Muscle layer of colon (tissue), 2 donors: ENCODE results near the gene WDFY4.

ENCODE experiments used
- H3K27ac ChIP-seq: one replicate; pipeline ENCODE4 v1.7.0; 2013; ENCODE audit warnings: low read depth, mild to moderate bottlenecking, low read length, moderate library complexity
- H3K27me3 ChIP-seq, 2 donors: one replicate each; pipeline ENCODE4 v1.7.0; 2013; ENCODE audit warnings: low read length in 2 of 2, mild to moderate bottlenecking in 2 of 2; ENCODE audit not compliant: insufficient read depth in 2 of 2, control insufficient read depth in 1 of 2
- H3K36me3 ChIP-seq: one replicate; pipeline ENCODE4 v1.7.0; 2013; ENCODE audit warnings: mild to moderate bottlenecking, low read length; ENCODE audit not compliant: insufficient read depth
- H3K4me1 ChIP-seq: one replicate; pipeline ENCODE4 v1.7.0; 2013; ENCODE audit warnings: mild to moderate bottlenecking, low read length; ENCODE audit not compliant: insufficient read depth
- H3K4me3 ChIP-seq, 2 donors: one replicate each; pipeline ENCODE4 v1.7.0; 2013; ENCODE audit warnings: low read length in 2 of 2, low read depth in 1 of 2, mild to moderate bottlenecking in 1 of 2, moderate library complexity in 1 of 2
- H3K9ac ChIP-seq: one replicate; pipeline ENCODE4 v1.7.0; 2013; ENCODE audit warnings: low read length
- H3K9me3 ChIP-seq: one replicate; pipeline ENCODE4 v1.7.0; 2013; ENCODE audit warnings: mild to moderate bottlenecking, low read length
- donor health status: abdominal sarcoma.
- donor health status: Adenocarcinoma of cecum.

WDFY4 gene

DNA sequence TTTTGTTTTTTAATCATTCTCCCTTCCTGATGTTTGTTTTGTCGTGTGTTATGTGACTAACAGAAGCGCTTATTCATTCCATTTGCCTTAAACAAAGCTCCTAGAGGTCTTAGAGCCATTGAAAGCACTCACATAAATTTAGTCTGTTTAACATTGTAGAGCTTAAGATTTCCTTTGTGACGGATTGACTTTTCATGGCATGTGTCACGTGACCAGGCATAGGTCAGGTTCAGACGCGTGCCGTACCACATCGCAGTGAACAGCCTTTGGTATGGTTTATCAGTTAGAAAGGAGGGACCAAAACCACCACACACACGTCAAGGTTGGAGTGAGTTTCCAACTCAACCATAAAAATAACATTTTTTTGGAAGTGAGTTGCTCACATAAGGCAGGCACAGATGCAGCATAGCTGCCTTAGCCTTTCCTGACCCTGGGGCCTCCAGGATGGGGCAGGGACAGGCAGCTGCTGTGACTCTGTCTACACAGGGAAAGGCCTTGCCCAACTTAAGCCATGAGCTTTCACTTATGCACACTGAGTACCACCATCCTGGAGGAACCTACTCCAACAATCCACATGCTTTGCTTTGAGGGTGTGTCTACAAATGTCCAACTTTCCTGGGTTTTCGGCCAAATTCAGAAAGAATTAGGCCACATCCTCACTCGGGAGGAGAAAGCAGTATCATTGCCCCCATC lies 55.5 kb downstream of the WDFY4 start:
- H3K4me1 ChIP-seq: no peaks in the 10 kb centered on the region

DNA sequence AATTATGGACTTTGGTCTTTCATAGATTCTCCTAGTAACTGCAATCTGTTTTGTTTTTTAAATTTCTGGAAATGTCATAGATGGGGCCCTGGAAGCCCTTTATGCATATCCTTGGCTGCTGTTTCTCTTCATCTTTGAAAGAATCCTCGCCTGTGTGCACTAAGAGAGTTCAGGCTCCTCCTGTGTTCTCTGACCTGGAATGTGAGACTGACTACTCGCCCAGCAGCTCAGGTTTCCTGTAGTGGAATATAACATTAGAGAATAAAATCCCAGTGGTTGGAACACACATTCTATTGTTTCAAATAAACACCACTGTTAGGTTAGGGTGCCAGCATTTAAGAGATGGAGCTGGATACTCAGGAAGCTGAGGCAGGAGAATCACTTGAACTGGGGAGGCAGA lies 56.3 kb downstream of the WDFY4 start:
- H3K4me1 ChIP-seq: no peaks in the 10 kb centered on the region
- no peak overlapping the region for H3K27ac ChIP-seq
- H3K4me3 ChIP-seq: no peak overlapping the region
- no peak overlapping the region for H3K9ac ChIP-seq
- H3K36me3 ChIP-seq: no peaks in the 10 kb centered on the region
- H3K27me3 ChIP-seq: no peaks in the 10 kb centered on the region
- no peaks in the 10 kb centered on the region for H3K9me3 ChIP-seq

More for the DNA sequence above, 55.5 kb downstream of the WDFY4 start:
- H3K9ac ChIP-seq: no peak overlapping the region
- H3K27ac ChIP-seq: no peak overlapping the region
- H3K4me3 ChIP-seq: no peak overlapping the region
- no peaks in the 10 kb centered on the region for H3K9me3 ChIP-seq
- H3K27me3 ChIP-seq: no peaks in the 10 kb centered on the region
- no peaks in the 10 kb centered on the region for H3K36me3 ChIP-seq

DNA sequence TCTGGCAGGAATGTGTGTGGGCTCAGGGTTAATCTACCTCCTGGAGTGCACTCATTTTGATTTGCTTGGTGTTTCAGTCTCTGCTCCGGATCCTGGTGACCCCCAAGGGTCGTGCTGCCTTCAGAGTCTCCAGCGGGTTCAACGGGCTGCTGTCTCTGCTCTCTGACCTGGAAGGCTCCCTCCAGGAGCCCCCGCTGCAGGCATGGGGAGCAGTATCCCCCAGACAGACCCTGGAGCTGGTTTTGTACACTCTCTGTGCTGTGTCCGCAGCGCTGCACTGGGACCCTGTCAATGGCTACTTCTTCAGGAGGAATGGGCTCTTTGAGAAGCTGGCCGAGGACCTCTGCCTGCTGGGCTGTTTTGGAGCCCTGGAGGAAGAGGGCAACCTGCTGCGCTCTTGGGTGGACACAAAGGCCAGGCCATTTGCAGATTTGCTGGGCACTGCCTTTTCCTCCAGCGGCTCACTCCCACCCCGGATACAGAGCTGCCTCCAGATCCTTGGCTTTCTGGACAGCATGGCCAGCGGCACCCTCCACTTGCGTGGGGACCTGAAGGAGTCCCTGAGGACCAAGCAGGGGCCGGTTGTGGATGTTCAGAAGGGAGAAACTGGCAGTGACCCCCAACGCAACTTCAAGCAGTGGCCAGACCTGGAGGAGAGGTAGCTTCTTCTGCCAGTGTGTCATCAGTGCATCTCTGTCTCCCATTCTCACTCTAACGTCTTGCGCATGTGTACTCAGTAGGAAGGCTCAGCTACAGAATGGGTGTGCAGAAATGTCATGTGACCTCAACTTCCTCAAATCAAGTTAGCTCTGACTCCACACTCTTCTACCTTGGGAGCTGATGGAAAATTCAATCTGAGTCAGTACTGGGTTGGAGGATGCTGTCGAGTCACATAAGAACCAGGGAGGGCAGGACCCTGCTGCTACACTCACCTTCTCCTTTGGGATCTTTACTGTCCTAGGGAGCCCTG lies 58.5 kb downstream of the WDFY4 start:
- no peaks in the 10 kb centered on the region for H3K27me3 ChIP-seq
- no peak overlapping the region for H3K27ac ChIP-seq
- no peaks in the 10 kb centered on the region for H3K36me3 ChIP-seq
- no peak overlapping the region for H3K9ac ChIP-seq
- no peaks in the 10 kb centered on the region for H3K9me3 ChIP-seq
- H3K4me3 ChIP-seq: no peak overlapping the region
- no peaks in the 10 kb centered on the region for H3K4me1 ChIP-seq

- Histone ChIP-seq H3K9ac (no peak overlapping the region), H3K27ac (no peak overlapping the region), H3K27me3 (no peaks in the 10 kb centered on the region), H3K4me1 (no peaks in the 10 kb centered on the region), H3K4me3 (no peak overlapping the region), H3K9me3 (no peaks in the 10 kb centered on the region), H3K36me3 (no peaks in the 10 kb centered on the region)
These were observed 59.9 kb downstream of the WDFY4 start for GRCh38 chr10:48744587-48744986.

DNA sequence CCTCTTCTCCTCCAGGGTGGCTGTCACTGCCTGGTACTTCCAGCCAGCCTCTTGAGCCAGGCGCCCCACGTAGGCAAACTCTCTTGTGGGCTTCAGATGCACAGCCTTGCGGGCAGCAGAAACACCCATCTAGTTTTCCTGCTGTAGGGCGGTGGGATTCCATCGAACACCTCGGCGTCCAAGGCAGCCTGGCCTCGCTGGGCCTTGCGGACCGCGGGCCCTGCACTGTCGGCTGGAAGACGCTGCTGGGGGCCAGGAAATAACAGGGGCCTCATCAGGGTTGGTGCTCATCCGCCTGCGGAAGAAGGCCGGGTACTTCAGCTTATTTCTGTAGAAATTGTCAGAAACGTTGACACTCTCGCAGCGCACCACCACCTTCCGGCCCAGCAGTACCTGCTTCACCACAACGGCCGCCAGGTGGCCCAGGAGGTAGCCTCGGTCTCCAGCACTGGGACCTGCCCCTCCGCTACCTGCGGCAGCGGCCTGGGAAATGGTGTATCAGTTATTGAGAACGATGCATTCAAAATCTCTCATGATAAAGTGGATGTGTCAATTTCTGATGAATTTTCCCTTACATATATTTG lies 61.1 kb downstream of the WDFY4 start:
- Histone ChIP-seq H3K4me3 (no peak overlapping the region), H3K27me3 (no peaks in the 10 kb centered on the region), H3K4me1 (no peaks in the 10 kb centered on the region), H3K9me3 (no peaks in the 10 kb centered on the region), H3K9ac (no peak overlapping the region), H3K36me3 (no peaks in the 10 kb centered on the region), H3K27ac (no peak overlapping the region)

- Histone ChIP-seq H3K4me3 (no peak overlapping the region), H3K27ac (no peak overlapping the region), H3K9ac (no peak overlapping the region), H3K9me3 (no peaks in the 10 kb centered on the region), H3K27me3 (no peaks in the 10 kb centered on the region), H3K4me1 (no peaks in the 10 kb centered on the region), H3K36me3 (no peaks in the 10 kb centered on the region)
These were observed 63.9 kb downstream of the WDFY4 start for GRCh38 chr10:48748573-48748972.

DNA sequence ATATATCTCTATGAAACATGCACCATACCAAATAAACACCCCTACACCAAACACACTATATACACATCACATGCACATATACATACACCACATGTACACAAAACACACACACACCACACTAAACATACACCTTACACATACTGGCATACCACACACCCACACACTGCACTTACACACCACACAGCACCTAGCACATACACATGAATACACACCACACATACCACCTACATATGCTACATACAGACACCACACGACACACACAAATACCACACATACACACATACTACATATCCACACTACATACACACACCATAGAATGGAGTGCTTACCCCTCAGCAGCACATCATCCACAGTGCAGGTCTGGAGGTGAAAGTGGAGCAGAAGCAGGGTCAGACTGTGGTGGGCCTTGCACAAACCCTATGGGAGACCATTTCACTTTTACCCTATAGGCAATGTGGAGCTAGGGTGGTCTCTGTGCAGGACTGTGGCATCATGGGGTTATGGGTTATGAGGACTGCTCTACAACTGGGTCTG lies 64.6 kb downstream of the WDFY4 start:
- no peak overlapping the region for H3K27ac ChIP-seq
- no peak overlapping the region for H3K4me3 ChIP-seq
- no peaks in the 10 kb centered on the region for H3K4me1 ChIP-seq
- no peaks in the 10 kb centered on the region for H3K36me3 ChIP-seq
- H3K9me3 ChIP-seq: no peaks in the 10 kb centered on the region
- no peaks in the 10 kb centered on the region for H3K27me3 ChIP-seq
- H3K9ac ChIP-seq: no peak overlapping the region

GRCh38 chr10:48750019-48750418 lies 65.3 kb downstream of the WDFY4 start:
- no peaks in the 10 kb centered on the region for H3K27me3 ChIP-seq
- H3K4me3 ChIP-seq: no peak overlapping the region
- no peaks in the 10 kb centered on the region for H3K36me3 ChIP-seq
- no peaks in the 10 kb centered on the region for H3K9me3 ChIP-seq
- no peak overlapping the region for H3K27ac ChIP-seq
- no peak overlapping the region for H3K9ac ChIP-seq
- no peaks in the 10 kb centered on the region for H3K4me1 ChIP-seq

DNA sequence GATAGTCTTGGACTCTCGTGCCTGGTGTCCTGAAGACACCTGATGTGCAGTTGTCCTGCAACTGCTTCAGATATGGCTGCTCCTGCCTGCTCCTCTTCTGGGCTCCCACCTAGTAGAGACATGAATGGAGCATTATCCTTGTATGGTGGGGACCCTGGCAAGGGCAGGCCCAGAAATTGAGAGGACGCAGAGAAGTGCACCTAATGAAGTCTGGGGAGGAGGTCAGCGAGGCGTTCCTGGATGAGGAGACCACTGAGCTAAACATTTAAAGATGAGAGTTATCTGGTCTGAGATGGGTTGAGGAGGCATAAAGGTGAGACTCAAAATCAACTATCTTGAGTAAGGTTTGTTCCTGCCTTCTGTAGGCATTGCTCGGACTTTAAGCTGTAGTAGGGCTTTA lies 66.3 kb downstream of the WDFY4 start:
- Histone ChIP-seq H3K36me3 (no peaks in the 10 kb centered on the region), H3K27me3 (no peaks in the 10 kb centered on the region), H3K4me1 (no peaks in the 10 kb centered on the region), H3K9me3 (no peaks in the 10 kb centered on the region), H3K9ac (no peak overlapping the region), H3K4me3 (no peak overlapping the region), H3K27ac (no peak overlapping the region)

DNA sequence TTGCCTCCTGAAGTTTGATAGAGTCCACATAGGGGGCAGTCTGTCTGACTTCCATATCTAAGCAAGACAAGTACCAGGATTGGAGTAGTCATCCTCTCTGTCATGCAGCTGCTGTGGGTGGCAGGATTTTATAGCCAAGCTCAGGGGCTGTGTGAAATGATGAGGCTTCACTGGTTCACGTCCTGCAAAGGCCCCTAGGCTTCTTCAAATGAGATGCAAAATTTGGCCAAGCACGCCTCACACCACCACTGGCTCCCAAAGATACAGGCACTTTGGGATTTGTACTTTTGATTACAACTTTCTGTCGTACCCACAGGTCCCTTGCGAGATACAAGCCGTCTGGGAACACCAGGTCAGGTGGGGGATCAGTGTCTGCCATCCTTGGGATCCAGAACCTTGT lies 67.1 kb downstream of the WDFY4 start:
- Histone ChIP-seq H3K9me3 (no peaks in the 10 kb centered on the region), H3K36me3 (no peaks in the 10 kb centered on the region), H3K27ac (no peak overlapping the region), H3K4me3 (no peak overlapping the region), H3K9ac (no peak overlapping the region), H3K27me3 (no peaks in the 10 kb centered on the region), H3K4me1 (no peaks in the 10 kb centered on the region)

GRCh38 chr10:48758411-48758810 lies 73.7 kb downstream of the WDFY4 start:
- Histone ChIP-seq H3K4me3 (no peak overlapping the region), H3K9ac (no peak overlapping the region), H3K9me3 (no peaks in the 10 kb centered on the region), H3K27ac (no peak overlapping the region), H3K36me3 (no peaks in the 10 kb centered on the region), H3K27me3 (no peaks in the 10 kb centered on the region), H3K4me1 (no peaks in the 10 kb centered on the region)
